SU-DHL-6 (cell line): ENCODE data around the gene CTNNA2.

Source experiments
- H2AFZ ChIP-seq: fragments of 200-600 bp; sonication (generic); 2 replicates; pipeline ENCODE4 v1.6.1; 2014; ENCODE audit warnings: low read depth, mild to moderate bottlenecking, moderate library complexity, mixed read lengths, antibody characterized with exemption, low read length; ENCODE audit not compliant: severe bottlenecking
- H3F3A ChIP-seq: fragments of 200-600 bp; shearing (Covaris generic); 2 replicates; pipeline ENCODE4 v1.6.0; 2016; ENCODE audit warnings: antibody characterized with exemption, mild to moderate bottlenecking; ENCODE audit not compliant: insufficient read depth
- H3K27ac ChIP-seq: fragments of 200-600 bp; sonication (generic); 2 replicates; pipeline ENCODE4 v1.5.1; 2016; ENCODE audit warnings: low read depth, mild to moderate bottlenecking, low read length, moderate library complexity, mixed read lengths
- H3K27me3 ChIP-seq: fragments of 200-600 bp; sonication (generic), shearing (Covaris generic); 2 replicates; pipeline ENCODE4 v1.6.0; 2014; ENCODE audit warnings: mild to moderate bottlenecking, low read length
- H3K36me3 ChIP-seq: fragments of 200-600 bp; sonication (generic); 2 replicates; pipeline ENCODE4 v1.6.1; 2014; ENCODE audit warnings: mild to moderate bottlenecking, low read length, mixed read lengths
- H3K4me2 ChIP-seq: fragments of 300-600, 200-600 bp; shearing (Covaris generic), sonication (generic); 2 replicates; pipeline ENCODE4 v1.6.0; 2014; ENCODE audit warnings: low read length, low read depth, mild to moderate bottlenecking; ENCODE audit not compliant: poor library complexity, severe bottlenecking
- H3K4me3 ChIP-seq: fragments of 200-600 bp; sonication (generic); 2 replicates; pipeline ENCODE4 v1.5.1; 2014; ENCODE audit warnings: antibody characterized with exemption, low read length, mild to moderate bottlenecking, mixed read lengths; ENCODE audit not compliant: insufficient read depth, poor library complexity, severe bottlenecking
- H3K79me2 ChIP-seq: fragments of 200-600 bp; sonication (generic); 2 replicates; pipeline ENCODE4 v1.6.1; 2014; ENCODE audit warnings: mild to moderate bottlenecking, low read length, moderate library complexity; ENCODE audit not compliant: insufficient read depth
- H3K9ac ChIP-seq: fragments of 200-600 bp; sonication (generic); 2 replicates; pipeline ENCODE4 v1.7.0; 2014; ENCODE audit warnings: mild to moderate bottlenecking, low read length
- H3K9me2 ChIP-seq: fragments of 200-600 bp; sonication (generic); replicated peaks from 2 replicates; pipeline ENCODE4 v1.6.1; 2014; ENCODE audit warnings: low read length; ENCODE audit not compliant: insufficient read depth
- H3K9me3 ChIP-seq: fragments of 200-600 bp; sonication (generic); 2 replicates; pipeline ENCODE4 v1.6.1; 2014; ENCODE audit warnings: low read length, mixed read lengths; ENCODE audit not compliant: insufficient read depth
- H4K20me1 ChIP-seq: fragments of 200-600 bp; sonication (generic); 2 replicates; pipeline ENCODE4 v1.6.1; 2014; ENCODE audit warnings: low read depth, mild to moderate bottlenecking, antibody characterized with exemption, low read length, moderate library complexity, mixed read lengths
- EZH2phosphoT487 ChIP-seq: fragments of 200-600 bp; sonication (generic), shearing (Covaris generic); conservative IDR thresholded peaks from 2 replicates; pipeline ENCODE4 v1.6.1; 2018; ENCODE audit warnings: mild to moderate bottlenecking, antibody characterized with exemption, low read length, moderate library complexity, mixed read lengths
- TF ChIP-seq, protein P1 (sequence below): fragments of 200-600 bp; sonication (generic); IDR thresholded peaks from one replicate; pipeline ENCODE4 v1.5.1; 2017; ENCODE audit warnings: antibody characterized with exemption, mild to moderate bottlenecking, low read length, moderate library complexity; ENCODE audit not compliant: insufficient read depth, poor library complexity, severe bottlenecking

The CTNNA2 gene

DNA sequence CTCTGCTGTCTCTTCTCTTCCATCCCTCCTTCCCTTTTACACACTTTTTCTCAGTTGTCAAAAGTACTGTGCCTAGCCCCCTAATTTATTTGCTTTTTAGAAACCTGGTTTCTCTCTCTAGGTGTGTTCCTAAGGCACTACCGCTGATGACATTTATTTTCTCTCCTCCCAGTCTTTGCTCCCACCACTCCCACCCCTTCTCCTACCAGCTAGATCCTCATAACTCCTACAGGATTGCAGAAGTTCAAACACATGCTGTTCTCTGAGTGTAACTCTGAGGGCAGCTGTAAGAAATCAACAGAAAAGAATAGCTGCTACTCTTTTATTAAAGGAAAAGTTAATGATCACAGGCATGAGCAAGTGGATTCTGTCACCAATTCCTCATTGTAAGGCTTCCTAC is 814.0 kb downstream of the CTNNA2 start:
- no peaks in the 10 kb centered on the region for H3F3A ChIP-seq
- no peaks in the 10 kb centered on the region for H3K79me2 ChIP-seq
- H3K9me3 ChIP-seq, result no peaks in the 10 kb centered on the region
- no peaks in the 10 kb centered on the region for H4K20me1 ChIP-seq
- no peaks in the 10 kb centered on the region for H3K9me2 ChIP-seq
- 0 out of 2 replicates have a peak, but pooled peaks cover 3% of the 10 kb centered on the region for H3K27me3 ChIP-seq
- no peak overlapping the region for H3K9ac ChIP-seq
- H3K36me3 ChIP-seq, result no peaks in the 10 kb centered on the region
- no peak overlapping the region for H2AFZ ChIP-seq
- H3K27ac ChIP-seq, result no peak overlapping the region
- TF ChIP-seq, protein P1, sequence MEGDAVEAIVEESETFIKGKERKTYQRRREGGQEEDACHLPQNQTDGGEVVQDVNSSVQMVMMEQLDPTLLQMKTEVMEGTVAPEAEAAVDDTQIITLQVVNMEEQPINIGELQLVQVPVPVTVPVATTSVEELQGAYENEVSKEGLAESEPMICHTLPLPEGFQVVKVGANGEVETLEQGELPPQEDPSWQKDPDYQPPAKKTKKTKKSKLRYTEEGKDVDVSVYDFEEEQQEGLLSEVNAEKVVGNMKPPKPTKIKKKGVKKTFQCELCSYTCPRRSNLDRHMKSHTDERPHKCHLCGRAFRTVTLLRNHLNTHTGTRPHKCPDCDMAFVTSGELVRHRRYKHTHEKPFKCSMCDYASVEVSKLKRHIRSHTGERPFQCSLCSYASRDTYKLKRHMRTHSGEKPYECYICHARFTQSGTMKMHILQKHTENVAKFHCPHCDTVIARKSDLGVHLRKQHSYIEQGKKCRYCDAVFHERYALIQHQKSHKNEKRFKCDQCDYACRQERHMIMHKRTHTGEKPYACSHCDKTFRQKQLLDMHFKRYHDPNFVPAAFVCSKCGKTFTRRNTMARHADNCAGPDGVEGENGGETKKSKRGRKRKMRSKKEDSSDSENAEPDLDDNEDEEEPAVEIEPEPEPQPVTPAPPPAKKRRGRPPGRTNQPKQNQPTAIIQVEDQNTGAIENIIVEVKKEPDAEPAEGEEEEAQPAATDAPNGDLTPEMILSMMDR, result no peak
- H3K4me2 ChIP-seq, result no peak overlapping the region
- no peak overlapping the region for H3K4me3 ChIP-seq

DNA sequence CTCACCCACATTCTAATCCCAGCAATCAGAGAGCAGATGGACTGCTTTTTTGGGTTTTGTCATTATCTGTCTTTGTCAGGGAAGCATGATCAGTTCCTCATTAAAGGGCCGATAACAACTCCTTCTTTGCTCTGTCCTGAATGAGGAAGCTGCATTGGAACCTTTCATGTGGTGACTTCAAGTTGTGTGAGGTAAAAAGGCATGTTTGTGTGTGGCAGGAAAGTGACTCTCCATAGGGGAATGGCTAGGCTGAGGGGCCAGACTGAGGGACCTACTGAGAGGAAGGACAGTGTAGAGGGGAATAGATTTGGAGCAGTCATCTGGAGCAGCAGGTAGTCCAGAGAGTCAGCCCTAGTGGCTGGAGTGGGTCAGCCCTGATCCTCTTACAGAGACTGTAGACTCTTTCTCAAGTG is 815.3 kb downstream of the CTNNA2 start:
- no peaks in the 10 kb centered on the region for H3K9me2 ChIP-seq
- no peaks in the 10 kb centered on the region for H4K20me1 ChIP-seq
- H3K27me3 ChIP-seq, result 0 out of 2 replicates have a peak, but pooled peaks cover 3% of the 10 kb centered on the region
- H3K4me3 ChIP-seq, result no peak overlapping the region
- no peak overlapping the region for H2AFZ ChIP-seq
- no peaks in the 10 kb centered on the region for H3K79me2 ChIP-seq
- TF ChIP-seq, protein P1, result no peak
- TF ChIP-seq EZH2phosphoT487, result no peak
- H3K9ac ChIP-seq, result no peak overlapping the region
- no peak overlapping the region for H3K4me2 ChIP-seq
- no peaks in the 10 kb centered on the region for H3K9me3 ChIP-seq
- H3K27ac ChIP-seq, result no peak overlapping the region
- no peaks in the 10 kb centered on the region for H3K36me3 ChIP-seq
- H3F3A ChIP-seq, result no peaks in the 10 kb centered on the region

DNA sequence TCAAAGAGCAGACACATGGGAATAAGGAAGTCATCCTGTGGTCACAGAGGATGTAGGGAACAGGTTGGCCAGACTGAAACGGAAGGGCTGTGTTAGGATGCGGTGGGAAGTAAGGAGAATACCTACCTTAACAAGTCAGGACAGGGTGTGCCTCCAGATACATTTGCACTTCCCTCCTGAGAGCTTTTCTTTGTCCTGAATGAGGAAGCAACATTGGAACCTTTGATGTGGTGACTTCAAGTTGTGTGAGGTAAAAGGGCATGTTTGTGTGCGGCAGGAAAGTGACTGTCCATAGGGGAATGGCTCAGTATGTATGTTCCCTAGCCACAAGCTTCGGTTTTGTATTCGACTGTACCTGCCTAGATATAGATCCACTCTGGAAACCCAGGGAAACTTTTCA is 816.6 kb downstream of the CTNNA2 start:
- H3K79me2 ChIP-seq, result no peaks in the 10 kb centered on the region
- H3K9me3 ChIP-seq, result no peaks in the 10 kb centered on the region
- no peaks in the 10 kb centered on the region for H3K36me3 ChIP-seq
- H3K27me3 ChIP-seq, result 0 out of 2 replicates have a peak, but pooled peaks cover 3% of the 10 kb centered on the region
- H3F3A ChIP-seq, result no peaks in the 10 kb centered on the region
- H3K9me2 ChIP-seq, result no peaks in the 10 kb centered on the region
- H2AFZ ChIP-seq, result no peak overlapping the region
- no peak overlapping the region for H3K4me3 ChIP-seq
- no peak overlapping the region for H3K27ac ChIP-seq
- TF ChIP-seq, protein P1, result no peak
- no peak for TF ChIP-seq EZH2phosphoT487
- no peak overlapping the region for H3K9ac ChIP-seq
- H4K20me1 ChIP-seq, result no peaks in the 10 kb centered on the region
- no peak overlapping the region for H3K4me2 ChIP-seq
